Activated gamma-delta T cell treated with anti-CD3 and anti-CD28 coated beads, Interleukin-2, amount 50 U/mL, for 16 hours (primary cell): ENCODE data around the gene CD8A.
"Not testable (repeated sequence)": the region's sequence is repeated elsewhere in the genome, so short reads cannot be mapped to it uniquely, and the experiment has no call there.

Experiments
- DNase-seq: peaks from one replicate; pipeline ENCODE4 v3.0.0-alpha.2; 2020; ENCODE audit warnings: low read depth

The CD8A gene

GRCh38 chr2:86776532-86776931, 14.2 kb downstream of the CD8A start:
- no peak for DNase-seq

- no peak for DNase-seq
These were observed 15.4 kb downstream of the CD8A start for GRCh38 chr2:86775338-86775737.

- DNase-seq, result no peak
These were observed 15.9 kb downstream of the CD8A start for GRCh38 chr2:86774862-86775261.

GRCh38 chr2:86772611-86773010, 18.1 kb downstream of the CD8A start:
- no peak for DNase-seq

GRCh38 chr2:86770816-86771301, 19.9 kb downstream of the CD8A start:
- no peak for DNase-seq

GRCh38 chr2:86769838-86770237, 20.9 kb downstream of the CD8A start:
- no peak for DNase-seq

GRCh38 chr2:86768189-86768949, 22.3 kb downstream of the CD8A start:
- DNase-seq, result no peak

GRCh38 chr2:86765310-86765695, 25.4 kb downstream of the CD8A start:
- DNase-seq, result no peak

- DNase-seq, result no peak
These were observed 25.9 kb downstream of the CD8A start for GRCh38 chr2:86764661-86765309.

GRCh38 chr2:86760371-86760770, 30.3 kb downstream of the CD8A start:
- DNase-seq, result no peak

GRCh38 chr2:86758405-86758804, 32.3 kb downstream of the CD8A start:
- no peak for DNase-seq

GRCh38 chr2:86753606-86754005, 37.1 kb downstream of the CD8A start:
- no peak for DNase-seq

- DNase-seq, result no peak
These were observed 37.8 kb downstream of the CD8A start for GRCh38 chr2:86752934-86753333.

GRCh38 chr2:86751778-86752177, 38.9 kb downstream of the CD8A start:
- no peak for DNase-seq

- DNase-seq, result no peak
These were observed 40.4 kb downstream of the CD8A start for GRCh38 chr2:86750240-86750839.

- no peak for DNase-seq
These were observed 42.7 kb downstream of the CD8A start for GRCh38 chr2:86747711-86748639.

GRCh38 chr2:86746939-86747338, 43.8 kb downstream of the CD8A start:
- no peak for DNase-seq

- no peak for DNase-seq
These were observed 46.6 kb downstream of the CD8A start for GRCh38 chr2:86744152-86744551.

- DNase-seq, result not testable (repeated sequence)
These were observed 48.7 kb downstream of the CD8A start for GRCh38 chr2:86741889-86742498.

- not testable (repeated sequence) for DNase-seq
These were observed 50.8 kb downstream of the CD8A start for GRCh38 chr2:86739889-86740288.

- DNase-seq, result not testable (repeated sequence)
These were observed 51.2 kb downstream of the CD8A start for GRCh38 chr2:86739485-86739884.

GRCh38 chr2:86734896-86735295, 55.8 kb downstream of the CD8A start:
- DNase-seq, result not testable (repeated sequence)
